WTC11 (cell line): Measurements from ENCODE around the gene ZNF81. TPM values are rescaled to one million over a fixed set of nuclear protein-coding genes. Genes with fewer than 3 reads are reported as not detected.

ENCODE experiments used
- ATAC-seq: fragments of 200-7000 bp; cut with Tn5 transposase; 2 replicates; pipeline ENCODE4 v1.10.0; 2021; ENCODE audit warnings: mild to moderate bottlenecking, moderate library complexity
- CTCF ChIA-PET: fragments of 300-600 bp; sonication (Branson Sonifier 250); formaldehyde crosslinking; loops from one replicate; lab custom pipeline; 2021; ENCODE audit warnings: antibody characterized with exemption; lab: Charles Lee
- POLR2A ChIA-PET: fragments of 350-600 bp; sonication (Branson Sonifier 250); formaldehyde crosslinking; loops from one replicate; lab custom pipeline; 2021; ENCODE audit warnings: antibody characterized with exemption; lab: Charles Lee
- DNase-seq: peaks from one replicate; pipeline ENCODE4 v3.0.0; 2021; ENCODE audit warnings: low spot score
- H3K27ac Mint-ChIP-seq: 2 replicates; pipeline ENCODE4 v1.8.0; 2021; ENCODE audit warnings: mixed read lengths
- H3K27me3 Mint-ChIP-seq: 2 replicates; pipeline ENCODE4 v1.8.0; 2021; ENCODE audit warnings: low read depth, mild to moderate bottlenecking, moderate library complexity, mixed read lengths
- H3K36me3 Mint-ChIP-seq: 2 replicates; pipeline ENCODE4 v1.8.0; 2021; ENCODE audit warnings: mixed read lengths
- H3K4me1 Mint-ChIP-seq: 2 replicates; pipeline ENCODE4 v1.8.0; 2022; ENCODE audit warnings: mixed read lengths
- H3K4me3 Mint-ChIP-seq: 2 replicates; pipeline ENCODE4 v1.8.0; 2021; ENCODE audit warnings: mild to moderate bottlenecking, moderate library complexity, mixed read lengths
- H3K9me3 Mint-ChIP-seq: 2 replicates; pipeline ENCODE4 v1.8.0; 2021; ENCODE audit warnings: mixed read lengths
- CREB1 ChIP-seq: sonication (generic); formaldehyde crosslinking; IDR thresholded peaks from 2 replicates; pipeline ENCODE4 v1.8.0; 2023; ENCODE audit warnings: mild to moderate bottlenecking, missing genetic modification reagents
- FOXJ3 ChIP-seq: sonication (generic); formaldehyde crosslinking; IDR thresholded peaks from 2 replicates; pipeline ENCODE4 v1.9.0; 2021; ENCODE audit warnings: missing genetic modification reagents, mild to moderate bottlenecking, borderline replicate concordance
- GABPB1 ChIP-seq: sonication (generic); formaldehyde crosslinking; IDR thresholded peaks from 2 replicates; pipeline ENCODE4 v1.8.1; 2023; ENCODE audit warnings: mild to moderate bottlenecking, missing genetic modification reagents
- JUN ChIP-seq: sonication (generic); formaldehyde crosslinking; IDR thresholded peaks from 2 replicates; pipeline ENCODE4 v1.8.0; 2023; ENCODE audit warnings: mild to moderate bottlenecking, missing genetic modification reagents
- MXD4 ChIP-seq: fragments of 250-450 bp; sonication (Bioruptor Pico); IDR thresholded peaks from 2 replicates; pipeline ENCODE4 v1.8.0; 2021; ENCODE audit warnings: mild to moderate bottlenecking, moderate library complexity, borderline replicate concordance
- MYBL2 ChIP-seq: sonication (generic); formaldehyde crosslinking; IDR thresholded peaks from 2 replicates; pipeline ENCODE4 v1.8.1; 2023; ENCODE audit warnings: mild to moderate bottlenecking, moderate library complexity, missing genetic modification reagents
- PRRX2 ChIP-seq: fragments of 250-450 bp; sonication (Bioruptor Pico); IDR thresholded peaks from 2 replicates; pipeline ENCODE4 v1.8.0; 2021; ENCODE audit warnings: mild to moderate bottlenecking
- RORB ChIP-seq: fragments of 250-450 bp; sonication (Bioruptor Pico); IDR thresholded peaks from 2 replicates; pipeline ENCODE4 v1.9.0; 2021; ENCODE audit warnings: mild to moderate bottlenecking
- total RNA-seq: library from RNA; stranded (reverse); gene quantifications from 3 replicates; pipeline ENCODE4 v1.2.3, GENCODE V29; 2021
- TF ChIP-seq, protein P1 (sequence below): sonication (generic); formaldehyde crosslinking; IDR thresholded peaks from 2 replicates; pipeline ENCODE4 v1.8.1; 2022; ENCODE audit warnings: low read depth, mild to moderate bottlenecking, moderate library complexity, missing genetic modification reagents, borderline replicate concordance
- TF ChIP-seq, protein P2 (sequence below): sonication (generic); formaldehyde crosslinking; IDR thresholded peaks from 2 replicates; pipeline ENCODE4 v1.8.0; 2022; ENCODE audit warnings: missing genetic modification reagents
- TF ChIP-seq, protein P3 (sequence below): fragments of 250-450 bp; sonication (Bioruptor Pico); IDR thresholded peaks from 2 replicates; pipeline ENCODE4 v1.9.0; 2021; ENCODE audit warnings: mild to moderate bottlenecking
- TF ChIP-seq, protein P4 (sequence below): sonication (generic); formaldehyde crosslinking; IDR thresholded peaks from 2 replicates; pipeline ENCODE4 v1.8.0; 2023; ENCODE audit warnings: missing genetic modification reagents, mild to moderate bottlenecking, borderline replicate concordance

The ZNF81 gene
- total RNA-seq, 1 experiment from 2014 or later, result 12.0 TPM

DNA sequence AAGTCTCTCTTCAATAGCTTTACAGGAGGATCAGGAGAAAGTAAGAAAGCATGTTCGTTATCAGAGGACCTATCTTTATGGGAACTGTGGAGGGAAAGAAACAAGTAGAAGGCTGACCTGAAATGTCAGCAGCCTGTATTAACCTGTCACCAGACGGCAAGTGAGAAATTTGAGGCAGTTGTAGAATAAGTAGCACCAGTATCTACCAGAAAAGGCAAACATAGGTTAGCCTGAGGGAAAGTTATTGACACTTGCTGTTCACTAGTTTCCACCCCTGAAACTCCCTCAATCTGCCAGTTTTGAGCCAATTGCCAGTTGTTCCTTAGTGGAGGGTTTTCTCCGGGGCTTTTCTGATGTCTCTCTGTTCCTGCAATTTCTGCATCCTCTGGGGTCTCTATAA, 36.4 kb downstream of the ZNF81 start:
- no peak overlapping the region for H3K27ac Mint-ChIP-seq
- peaks cover 45% of the 10 kb centered on the region for H3K36me3 Mint-ChIP-seq
- POLR2A ChIA-PET, result no interaction called here
- ATAC-seq, result no peak
- no peak overlapping the region for H3K4me3 Mint-ChIP-seq
- peaks cover 18% of the 10 kb centered on the region for H3K4me1 Mint-ChIP-seq
- no peak for DNase-seq
- CTCF ChIA-PET, result no interaction called here
- TF ChIP-seq, protein P1, sequence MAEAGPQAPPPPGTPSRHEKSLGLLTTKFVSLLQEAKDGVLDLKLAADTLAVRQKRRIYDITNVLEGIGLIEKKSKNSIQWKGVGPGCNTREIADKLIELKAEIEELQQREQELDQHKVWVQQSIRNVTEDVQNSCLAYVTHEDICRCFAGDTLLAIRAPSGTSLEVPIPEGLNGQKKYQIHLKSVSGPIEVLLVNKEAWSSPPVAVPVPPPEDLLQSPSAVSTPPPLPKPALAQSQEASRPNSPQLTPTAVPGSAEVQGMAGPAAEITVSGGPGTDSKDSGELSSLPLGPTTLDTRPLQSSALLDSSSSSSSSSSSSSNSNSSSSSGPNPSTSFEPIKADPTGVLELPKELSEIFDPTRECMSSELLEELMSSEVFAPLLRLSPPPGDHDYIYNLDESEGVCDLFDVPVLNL (CRISPR knock-in tag), result no peak
- TF ChIP-seq, protein P2, sequence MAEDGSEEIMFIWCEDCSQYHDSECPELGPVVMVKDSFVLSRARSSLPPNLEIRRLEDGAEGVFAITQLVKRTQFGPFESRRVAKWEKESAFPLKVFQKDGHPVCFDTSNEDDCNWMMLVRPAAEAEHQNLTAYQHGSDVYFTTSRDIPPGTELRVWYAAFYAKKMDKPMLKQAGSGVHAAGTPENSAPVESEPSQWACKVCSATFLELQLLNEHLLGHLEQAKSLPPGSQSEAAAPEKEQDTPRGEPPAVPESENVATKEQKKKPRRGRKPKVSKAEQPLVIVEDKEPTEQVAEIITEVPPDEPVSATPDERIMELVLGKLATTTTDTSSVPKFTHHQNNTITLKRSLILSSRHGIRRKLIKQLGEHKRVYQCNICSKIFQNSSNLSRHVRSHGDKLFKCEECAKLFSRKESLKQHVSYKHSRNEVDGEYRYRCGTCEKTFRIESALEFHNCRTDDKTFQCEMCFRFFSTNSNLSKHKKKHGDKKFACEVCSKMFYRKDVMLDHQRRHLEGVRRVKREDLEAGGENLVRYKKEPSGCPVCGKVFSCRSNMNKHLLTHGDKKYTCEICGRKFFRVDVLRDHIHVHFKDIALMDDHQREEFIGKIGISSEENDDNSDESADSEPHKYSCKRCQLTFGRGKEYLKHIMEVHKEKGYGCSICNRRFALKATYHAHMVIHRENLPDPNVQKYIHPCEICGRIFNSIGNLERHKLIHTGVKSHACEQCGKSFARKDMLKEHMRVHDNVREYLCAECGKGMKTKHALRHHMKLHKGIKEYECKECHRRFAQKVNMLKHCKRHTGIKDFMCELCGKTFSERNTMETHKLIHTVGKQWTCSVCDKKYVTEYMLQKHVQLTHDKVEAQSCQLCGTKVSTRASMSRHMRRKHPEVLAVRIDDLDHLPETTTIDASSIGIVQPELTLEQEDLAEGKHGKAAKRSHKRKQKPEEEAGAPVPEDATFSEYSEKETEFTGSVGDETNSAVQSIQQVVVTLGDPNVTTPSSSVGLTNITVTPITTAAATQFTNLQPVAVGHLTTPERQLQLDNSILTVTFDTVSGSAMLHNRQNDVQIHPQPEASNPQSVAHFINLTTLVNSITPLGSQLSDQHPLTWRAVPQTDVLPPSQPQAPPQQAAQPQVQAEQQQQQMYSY, result no peak
- H3K9me3 Mint-ChIP-seq, result peaks cover 29% of the 10 kb centered on the region
- peaks cover 3% of the 10 kb centered on the region; the same call in 1 of the 2 replicates for H3K27me3 Mint-ChIP-seq

DNA sequence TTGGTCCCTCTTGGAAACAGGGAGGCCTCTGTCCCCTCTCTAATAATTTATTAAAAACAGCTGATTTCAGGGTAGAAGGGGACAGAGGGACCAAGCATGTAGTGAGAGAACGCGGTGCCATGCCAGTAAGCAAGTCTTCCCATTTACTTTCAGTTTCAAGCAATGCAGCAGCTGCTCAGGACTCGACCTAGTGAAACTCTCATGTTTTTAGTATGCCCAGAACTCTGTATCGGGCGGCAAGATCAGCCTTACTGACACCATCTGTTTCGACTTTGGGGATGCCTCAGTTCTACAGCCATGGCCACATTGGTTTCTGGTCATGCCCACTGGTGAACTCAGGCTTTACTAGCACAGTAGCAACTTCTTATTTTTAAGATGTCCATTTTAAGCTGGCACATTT, 40.6 kb downstream of the ZNF81 start:
- Mint-ChIP-seq H3K27me3 (peaks cover 3% of the 10 kb centered on the region; the same call in 1 of the 2 replicates), H3K4me1 (peaks cover 6% of the 10 kb centered on the region), H3K36me3 (peaks cover 64% of the 10 kb centered on the region), H3K4me3 (no peak overlapping the region), H3K9me3 (peaks cover 46% of the 10 kb centered on the region), H3K27ac (no peak overlapping the region)
- DNase-seq, result no peak
- TF ChIP-seq MYBL2 (CRISPR knock-in tag) (no peak), JUN (CRISPR knock-in tag) (no peak), GABPB1 (no peak), FOXJ3 (CRISPR knock-in tag) (no peak), PRRX2 (CRISPR knock-in tag) (no peak), MXD4 (CRISPR knock-in tag) (no peak)
- TF ChIP-seq, protein P3, sequence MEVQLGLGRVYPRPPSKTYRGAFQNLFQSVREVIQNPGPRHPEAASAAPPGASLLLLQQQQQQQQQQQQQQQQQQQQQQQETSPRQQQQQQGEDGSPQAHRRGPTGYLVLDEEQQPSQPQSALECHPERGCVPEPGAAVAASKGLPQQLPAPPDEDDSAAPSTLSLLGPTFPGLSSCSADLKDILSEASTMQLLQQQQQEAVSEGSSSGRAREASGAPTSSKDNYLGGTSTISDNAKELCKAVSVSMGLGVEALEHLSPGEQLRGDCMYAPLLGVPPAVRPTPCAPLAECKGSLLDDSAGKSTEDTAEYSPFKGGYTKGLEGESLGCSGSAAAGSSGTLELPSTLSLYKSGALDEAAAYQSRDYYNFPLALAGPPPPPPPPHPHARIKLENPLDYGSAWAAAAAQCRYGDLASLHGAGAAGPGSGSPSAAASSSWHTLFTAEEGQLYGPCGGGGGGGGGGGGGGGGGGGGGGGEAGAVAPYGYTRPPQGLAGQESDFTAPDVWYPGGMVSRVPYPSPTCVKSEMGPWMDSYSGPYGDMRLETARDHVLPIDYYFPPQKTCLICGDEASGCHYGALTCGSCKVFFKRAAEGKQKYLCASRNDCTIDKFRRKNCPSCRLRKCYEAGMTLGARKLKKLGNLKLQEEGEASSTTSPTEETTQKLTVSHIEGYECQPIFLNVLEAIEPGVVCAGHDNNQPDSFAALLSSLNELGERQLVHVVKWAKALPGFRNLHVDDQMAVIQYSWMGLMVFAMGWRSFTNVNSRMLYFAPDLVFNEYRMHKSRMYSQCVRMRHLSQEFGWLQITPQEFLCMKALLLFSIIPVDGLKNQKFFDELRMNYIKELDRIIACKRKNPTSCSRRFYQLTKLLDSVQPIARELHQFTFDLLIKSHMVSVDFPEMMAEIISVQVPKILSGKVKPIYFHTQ (CRISPR knock-in tag), result no peak
- ChIA-PET CTCF (no interaction called here), POLR2A (no interaction called here)
- no peak for ATAC-seq

DNA sequence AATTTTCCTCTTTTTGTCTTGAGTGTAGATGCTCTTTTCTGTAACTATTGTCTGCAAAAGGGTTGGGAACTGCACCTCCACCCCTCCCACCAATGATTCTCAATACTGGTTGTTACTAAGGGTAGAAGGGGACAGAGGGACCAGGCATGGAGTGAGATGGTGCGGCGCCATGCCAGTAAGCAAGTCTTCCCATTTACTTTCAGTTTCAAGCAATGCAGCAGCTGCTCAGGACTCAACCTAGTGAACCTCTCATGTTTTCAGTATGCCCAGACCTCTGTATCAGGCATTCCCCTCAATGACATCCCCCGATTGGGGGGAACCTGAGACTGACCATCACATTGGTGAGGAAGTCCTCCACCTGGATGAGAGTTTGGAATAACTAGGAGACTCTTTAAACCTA, 41.5 kb downstream of the ZNF81 start:
- Mint-ChIP-seq H3K27ac (no peak overlapping the region), H3K36me3 (peaks cover 57% of the 10 kb centered on the region), H3K9me3 (peaks cover 37% of the 10 kb centered on the region), H3K4me1 (peaks cover 6% of the 10 kb centered on the region), H3K4me3 (no peak overlapping the region), H3K27me3 (no peaks in the 10 kb centered on the region; the same call in 1 of the 2 replicates)
- no peak for DNase-seq
- POLR2A ChIA-PET, result no interaction called here
- no peak for ATAC-seq
- TF ChIP-seq, protein P4, sequence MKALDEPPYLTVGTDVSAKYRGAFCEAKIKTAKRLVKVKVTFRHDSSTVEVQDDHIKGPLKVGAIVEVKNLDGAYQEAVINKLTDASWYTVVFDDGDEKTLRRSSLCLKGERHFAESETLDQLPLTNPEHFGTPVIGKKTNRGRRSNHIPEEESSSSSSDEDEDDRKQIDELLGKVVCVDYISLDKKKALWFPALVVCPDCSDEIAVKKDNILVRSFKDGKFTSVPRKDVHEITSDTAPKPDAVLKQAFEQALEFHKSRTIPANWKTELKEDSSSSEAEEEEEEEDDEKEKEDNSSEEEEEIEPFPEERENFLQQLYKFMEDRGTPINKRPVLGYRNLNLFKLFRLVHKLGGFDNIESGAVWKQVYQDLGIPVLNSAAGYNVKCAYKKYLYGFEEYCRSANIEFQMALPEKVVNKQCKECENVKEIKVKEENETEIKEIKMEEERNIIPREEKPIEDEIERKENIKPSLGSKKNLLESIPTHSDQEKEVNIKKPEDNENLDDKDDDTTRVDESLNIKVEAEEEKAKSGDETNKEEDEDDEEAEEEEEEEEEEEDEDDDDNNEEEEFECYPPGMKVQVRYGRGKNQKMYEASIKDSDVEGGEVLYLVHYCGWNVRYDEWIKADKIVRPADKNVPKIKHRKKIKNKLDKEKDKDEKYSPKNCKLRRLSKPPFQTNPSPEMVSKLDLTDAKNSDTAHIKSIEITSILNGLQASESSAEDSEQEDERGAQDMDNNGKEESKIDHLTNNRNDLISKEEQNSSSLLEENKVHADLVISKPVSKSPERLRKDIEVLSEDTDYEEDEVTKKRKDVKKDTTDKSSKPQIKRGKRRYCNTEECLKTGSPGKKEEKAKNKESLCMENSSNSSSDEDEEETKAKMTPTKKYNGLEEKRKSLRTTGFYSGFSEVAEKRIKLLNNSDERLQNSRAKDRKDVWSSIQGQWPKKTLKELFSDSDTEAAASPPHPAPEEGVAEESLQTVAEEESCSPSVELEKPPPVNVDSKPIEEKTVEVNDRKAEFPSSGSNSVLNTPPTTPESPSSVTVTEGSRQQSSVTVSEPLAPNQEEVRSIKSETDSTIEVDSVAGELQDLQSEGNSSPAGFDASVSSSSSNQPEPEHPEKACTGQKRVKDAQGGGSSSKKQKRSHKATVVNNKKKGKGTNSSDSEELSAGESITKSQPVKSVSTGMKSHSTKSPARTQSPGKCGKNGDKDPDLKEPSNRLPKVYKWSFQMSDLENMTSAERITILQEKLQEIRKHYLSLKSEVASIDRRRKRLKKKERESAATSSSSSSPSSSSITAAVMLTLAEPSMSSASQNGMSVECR (CRISPR knock-in tag), result no peak
- TF ChIP-seq CREB1 (CRISPR knock-in tag) (no peak), RORB (CRISPR knock-in tag) (no peak)
- CTCF ChIA-PET, result no interaction called here
